Medulla oblongata (tissue), 1 donor: ENCODE measurements around the gene VWA5B2.

Experiments
- DNase-seq: peaks from one replicate; pipeline ENCODE4 v3.0.0-alpha.2; 2015; ENCODE audit errors: extremely low spot score

VWA5B2 gene

DNA sequence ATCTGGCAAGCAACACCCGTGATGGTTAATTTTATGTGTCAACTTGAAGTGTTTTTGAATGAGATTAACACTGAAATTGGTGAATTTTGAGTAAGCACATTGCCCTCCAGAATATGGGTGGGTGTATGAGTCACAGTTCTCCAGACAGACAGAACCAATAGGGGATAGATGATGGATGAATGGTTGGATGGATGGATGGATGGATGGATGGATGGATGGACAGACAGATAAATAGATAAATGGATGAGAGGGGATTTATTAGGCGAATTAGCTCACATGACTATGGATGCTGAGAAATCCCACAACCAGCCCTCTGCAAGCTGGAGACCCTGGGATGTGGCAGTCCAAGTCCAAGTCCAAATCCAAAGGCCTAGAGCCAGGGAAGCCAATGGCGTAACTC is 5.4 kb upstream of the VWA5B2 start:
- no peak for DNase-seq

DNA sequence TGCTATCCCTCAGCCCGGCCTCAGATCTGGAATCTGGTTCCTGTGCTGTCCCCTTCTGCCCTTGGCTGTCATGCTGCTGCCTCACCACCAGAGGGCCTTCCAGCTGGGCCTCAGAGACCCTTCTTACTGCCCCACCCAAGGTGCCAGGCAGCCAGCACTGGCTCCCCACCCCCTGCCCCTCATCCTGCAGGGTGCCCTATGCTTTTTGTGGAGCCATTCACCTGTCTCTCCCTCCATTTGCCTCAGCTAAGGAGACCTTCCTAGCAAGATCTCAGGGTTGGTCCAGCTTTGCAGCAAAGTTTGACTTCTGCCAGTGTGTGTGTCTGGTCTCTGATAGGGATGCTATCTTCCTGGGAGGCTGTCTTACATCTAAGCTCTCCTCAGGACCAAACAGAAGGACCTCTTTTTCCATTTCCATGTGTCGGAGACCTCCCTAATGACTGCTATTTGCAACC is 1.9 kb upstream of the VWA5B2 start:
- DNase-seq = peak; percentile 13

DNA sequence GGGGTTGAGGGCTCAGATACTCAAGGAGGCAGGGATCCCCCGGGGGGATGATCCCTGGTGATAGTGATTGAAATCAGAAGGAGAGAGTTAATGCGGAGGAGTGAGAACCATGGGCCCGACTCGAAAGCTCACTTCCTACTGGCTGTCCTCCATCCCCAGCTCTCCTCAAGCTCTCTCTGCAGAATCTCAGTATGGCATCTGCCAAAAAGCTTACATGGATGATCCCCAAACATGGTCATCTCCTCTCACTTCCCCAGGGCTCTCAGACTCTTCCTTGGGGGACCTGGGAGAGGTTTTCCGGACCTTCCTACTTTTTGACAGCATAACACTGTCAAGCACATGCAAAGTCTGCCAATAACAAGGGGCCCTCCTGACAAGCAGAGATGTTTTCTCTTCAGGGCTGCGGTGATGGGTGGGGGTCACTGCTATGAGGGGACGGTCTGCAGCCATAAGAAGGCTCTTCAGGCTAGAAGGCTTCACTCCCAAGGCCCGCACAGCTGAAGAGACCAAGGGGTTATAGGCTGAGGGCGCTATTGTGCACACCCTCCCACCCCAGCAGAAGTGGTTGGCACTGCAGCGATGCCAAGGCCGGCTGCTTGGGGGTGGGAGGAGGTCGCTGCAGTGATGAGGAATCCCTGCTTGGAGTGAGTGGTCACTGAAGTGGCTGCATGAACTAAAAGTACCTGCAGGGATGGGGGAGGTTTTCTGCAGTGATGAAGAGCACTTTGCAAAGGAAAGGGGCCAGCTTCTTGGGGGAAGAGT is 828 bp upstream of the VWA5B2 start:
- DNase-seq = no peak

DNA sequence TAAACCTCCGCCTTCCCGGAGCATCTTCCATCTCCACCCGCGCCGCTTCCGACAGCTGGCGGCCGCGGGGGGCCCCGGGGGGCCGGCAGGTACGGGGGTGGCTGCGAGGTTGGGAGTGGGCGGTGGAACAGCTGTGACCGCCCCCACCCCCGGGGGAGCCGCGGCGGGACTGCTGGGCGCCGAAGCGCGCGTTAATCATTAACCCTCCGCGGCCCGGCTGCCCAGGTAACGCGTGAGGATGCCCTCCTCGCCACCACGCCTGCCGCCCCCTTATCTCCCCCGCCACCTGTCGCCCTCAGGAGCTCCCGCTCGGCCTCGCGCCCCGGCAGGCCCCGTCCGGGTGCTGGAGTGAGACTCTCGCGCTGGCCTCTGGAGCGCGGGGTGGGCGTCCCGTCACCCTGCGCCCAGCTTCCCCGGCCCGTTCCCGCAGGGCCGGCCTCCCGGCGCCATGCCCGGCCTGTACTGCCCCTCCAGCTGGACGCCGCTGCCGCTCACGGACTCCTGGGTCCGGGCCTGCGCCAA is 757 bp downstream of the VWA5B2 start:
- no peak for DNase-seq

DNA sequence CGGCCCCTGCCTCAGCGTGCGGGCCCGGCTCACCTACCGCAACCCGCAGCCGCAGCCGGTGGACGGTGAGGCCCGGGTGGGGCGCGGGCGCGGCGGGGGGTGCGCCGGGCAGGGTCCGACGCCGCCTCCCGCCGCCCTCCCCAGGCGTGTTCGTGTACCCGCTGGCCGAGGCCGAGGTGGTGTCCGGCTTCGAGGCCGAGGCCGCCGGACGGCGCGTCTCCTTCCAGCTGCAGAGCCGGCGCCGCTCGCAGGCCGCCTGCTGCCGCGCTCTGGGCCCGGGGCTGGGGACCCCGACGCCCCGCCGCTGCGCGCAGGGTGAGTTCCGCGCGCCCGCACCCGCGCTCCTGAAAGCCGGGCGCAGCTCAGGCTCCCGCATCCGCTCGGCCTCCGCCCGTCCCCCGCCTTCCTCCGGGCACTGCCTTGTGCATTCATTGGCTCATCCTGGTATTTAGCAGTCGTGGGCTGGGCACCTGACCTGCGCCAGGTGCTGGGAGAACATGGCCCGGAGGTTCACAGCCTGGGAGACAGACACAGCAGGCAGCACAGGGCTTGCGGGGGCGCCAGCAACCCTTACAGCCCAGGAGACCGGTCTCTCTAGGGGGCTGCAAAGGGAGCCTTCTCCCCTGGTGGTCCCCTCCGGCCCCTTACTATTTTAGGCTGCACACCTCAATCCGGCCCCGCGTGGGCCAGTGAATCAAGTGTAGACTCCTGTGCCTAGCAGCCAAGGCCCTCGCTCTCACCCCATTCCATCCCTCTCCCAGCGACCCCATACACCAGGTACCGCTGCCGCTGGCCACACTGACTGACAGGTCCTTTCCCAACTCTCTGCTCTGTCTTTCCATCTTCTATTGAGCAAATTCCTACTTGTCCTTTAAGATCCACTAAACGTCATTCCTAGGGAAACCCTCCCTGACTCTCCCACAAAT is 1.5 kb downstream of the VWA5B2 start:
- no peak for DNase-seq

DNA sequence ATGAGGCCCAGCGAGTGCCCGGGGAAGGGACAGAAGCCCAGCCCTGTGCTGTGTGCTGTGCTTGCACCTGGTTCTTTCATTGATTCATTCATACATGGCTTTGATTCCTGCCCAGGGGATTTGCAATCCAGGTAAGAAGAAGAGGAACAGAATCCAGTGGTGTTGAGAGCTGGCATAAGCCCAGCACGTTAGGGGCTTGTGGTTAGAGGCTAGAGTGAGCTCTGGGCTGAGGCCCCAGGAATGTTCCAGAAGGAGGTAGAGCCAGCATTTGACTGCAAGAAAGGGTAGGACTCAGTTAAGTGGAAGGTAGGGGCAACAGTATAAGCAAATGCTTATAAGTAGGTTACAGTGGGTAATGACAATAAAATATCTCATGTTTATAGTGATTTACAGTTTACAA is 2.3 kb downstream of the VWA5B2 start:
- DNase-seq = no peak

DNA sequence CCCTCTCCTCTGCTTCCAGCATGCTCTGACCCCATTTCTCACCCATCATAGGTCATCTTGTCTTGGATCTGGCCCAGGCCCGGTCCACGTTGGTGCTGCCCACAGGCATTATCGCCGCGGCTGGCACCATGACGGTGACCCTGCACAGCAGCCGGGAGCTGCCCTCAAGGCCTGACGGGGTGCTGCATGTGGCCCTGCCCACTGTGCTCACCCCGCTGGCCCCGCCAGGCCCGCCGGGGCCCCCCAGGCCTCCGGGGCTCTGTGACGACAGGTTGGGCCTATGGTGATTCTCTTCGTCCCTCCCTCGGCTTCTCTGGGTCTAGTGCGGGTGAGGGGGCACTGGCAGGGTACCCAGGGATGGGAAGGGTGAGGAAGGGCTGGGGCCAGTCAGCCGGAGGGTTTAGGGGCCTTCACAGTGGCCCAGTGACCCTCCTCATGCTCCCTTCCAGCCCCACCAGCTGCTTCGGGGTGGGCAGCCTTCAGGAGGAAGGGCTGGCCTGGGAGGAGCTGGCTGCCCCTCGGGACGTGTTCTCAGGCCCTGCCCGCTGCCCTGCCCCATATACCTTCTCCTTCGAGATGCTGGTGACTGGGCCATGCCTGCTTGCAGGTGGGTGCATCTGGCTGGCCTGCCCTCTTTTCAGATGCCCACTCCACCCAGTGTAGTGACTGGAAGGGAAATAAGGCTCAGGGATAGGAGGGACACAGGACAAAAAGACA is 3.9 kb downstream of the VWA5B2 start:
- no peak for DNase-seq

DNA sequence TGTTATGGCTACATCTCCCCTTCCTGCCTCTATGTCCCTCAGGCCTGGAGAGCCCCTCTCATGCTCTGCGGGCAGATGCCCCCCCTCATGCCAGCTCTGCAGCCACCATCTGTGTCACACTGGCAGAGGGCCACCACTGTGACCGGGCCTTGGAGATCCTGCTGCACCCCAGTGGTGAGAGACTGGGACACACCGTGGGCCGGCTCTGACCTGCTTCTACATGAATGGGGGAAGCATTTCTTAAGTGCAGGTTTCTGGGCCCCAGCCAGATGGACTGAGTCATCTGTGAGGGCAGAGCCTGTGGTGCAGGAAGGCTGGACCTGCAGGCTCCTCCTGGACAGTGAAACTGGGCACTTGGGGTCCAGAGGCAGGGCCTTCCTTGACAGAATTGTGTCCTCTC is 4.8 kb downstream of the VWA5B2 start:
- peak; percentile 40 for DNase-seq

DNA sequence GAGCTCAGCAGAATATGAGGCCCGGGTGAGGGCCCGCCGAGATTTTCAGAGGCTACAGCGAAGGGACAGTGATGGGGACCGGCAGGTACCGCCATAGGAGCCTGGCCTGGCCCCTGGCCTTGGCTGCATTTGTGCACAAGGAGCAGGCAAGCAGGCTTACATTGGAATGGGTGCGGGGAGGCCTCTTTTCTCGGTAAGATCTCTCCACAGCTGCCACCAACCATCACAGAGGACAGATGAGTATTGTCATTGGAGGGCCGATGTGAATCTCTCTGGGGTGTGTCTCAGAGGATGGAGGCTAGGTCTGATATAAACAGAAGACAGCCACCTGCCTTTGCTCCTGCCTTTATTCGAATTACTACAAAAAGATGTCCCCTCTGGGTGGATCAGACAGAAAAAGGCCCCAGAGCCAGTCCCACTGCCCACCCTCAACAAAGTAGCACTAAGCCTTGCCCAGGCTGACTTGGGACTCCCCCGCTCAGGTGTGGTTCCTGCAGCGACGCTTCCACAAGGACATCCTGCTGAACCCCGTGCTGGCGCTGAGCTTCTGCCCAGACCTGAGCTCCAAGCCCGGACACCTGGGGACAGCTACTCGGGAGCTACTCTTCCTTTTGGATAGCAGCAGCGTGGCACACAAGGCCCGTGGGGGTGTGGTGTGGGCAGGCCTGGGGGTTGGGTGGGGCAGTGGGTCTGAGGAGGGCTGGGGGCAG is 5.4 kb downstream of the VWA5B2 start:
- no peak for DNase-seq

DNA sequence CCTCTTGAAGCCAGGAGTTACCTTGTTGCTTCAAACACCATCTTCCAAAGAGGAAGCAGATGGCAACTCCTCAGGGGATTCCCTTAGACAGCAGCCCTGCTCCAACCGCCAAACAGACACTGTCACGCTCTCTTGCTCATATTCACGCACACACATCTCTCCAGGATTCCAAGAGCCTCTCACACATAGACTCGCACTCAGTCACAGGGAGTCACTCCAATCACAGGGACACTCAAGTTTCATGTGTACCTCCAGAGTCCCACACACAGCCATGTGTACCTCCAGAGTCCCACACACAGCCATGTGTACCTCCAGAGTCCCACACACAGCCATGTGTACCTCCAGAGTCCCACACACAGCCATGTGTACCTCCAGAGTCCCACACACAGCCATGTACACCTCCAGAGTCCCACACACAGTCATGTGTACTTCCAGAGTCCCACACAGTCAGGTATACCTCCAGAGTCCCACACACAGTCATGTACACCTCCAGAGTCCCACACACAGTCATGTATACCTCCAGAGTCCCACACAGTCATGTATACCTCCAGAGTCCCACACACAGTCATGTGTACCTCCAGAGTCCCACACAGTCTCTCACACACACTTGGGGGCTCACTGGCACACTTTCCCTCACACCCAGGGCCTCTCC is 6.1 kb downstream of the VWA5B2 start:
- no peak for DNase-seq

DNA sequence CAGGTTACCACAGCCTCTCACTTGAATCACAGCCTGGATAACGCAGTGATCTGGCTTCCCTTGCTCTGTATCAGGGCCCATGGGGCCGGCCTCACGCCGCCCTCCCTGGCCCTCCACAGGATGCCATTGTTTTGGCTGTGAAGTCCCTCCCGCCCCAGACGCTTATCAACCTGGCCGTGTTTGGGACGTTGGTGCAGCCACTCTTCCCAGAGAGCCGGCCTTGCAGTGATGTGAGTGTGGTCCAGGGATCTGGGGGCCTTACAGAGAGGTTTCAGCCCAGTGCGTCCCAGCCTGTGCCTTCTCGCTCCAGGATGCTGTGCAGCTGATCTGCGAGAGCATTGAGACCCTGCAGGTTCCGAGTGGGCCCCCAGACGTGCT is 6.6 kb downstream of the VWA5B2 start:
- no peak for DNase-seq

DNA sequence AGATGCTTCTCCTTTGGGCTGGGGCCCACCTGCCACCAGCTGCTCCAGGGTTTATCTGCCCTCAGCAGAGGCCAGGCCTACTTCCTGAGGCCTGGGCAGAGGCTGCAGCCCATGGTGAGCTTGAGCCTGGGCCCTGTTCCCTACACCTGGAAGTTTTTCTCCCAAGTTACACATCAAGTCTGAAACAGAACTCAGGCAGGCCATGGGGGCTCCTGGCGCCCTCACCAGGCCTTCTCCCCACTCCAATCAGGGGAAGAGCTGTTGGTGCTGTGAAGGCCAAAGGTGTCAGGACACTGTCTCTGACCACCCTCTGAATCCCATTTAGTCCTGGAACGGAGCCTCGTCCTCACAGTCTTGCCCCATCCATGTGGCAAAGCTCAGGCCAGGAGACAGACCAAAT is 7.3 kb downstream of the VWA5B2 start:
- no peak for DNase-seq

DNA sequence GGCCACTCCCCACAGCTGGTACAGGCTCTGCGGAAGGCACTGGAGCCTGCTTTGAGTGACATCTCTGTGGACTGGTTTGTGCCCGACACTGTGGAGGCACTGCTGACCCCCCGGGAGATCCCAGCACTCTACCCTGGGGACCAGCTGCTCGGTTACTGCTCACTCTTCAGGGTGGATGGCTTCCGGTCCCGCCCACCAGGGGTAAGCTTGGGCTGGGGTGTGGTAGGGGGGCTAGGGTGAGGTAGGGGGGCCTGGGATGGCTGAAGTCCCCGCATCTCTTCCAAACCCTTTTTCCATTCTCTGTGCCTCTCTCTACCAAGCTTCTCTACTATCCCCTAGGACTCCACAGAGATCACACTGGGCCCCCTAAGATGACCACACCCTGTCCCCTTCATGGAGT is 7.8 kb downstream of the VWA5B2 start:
- no peak for DNase-seq

DNA sequence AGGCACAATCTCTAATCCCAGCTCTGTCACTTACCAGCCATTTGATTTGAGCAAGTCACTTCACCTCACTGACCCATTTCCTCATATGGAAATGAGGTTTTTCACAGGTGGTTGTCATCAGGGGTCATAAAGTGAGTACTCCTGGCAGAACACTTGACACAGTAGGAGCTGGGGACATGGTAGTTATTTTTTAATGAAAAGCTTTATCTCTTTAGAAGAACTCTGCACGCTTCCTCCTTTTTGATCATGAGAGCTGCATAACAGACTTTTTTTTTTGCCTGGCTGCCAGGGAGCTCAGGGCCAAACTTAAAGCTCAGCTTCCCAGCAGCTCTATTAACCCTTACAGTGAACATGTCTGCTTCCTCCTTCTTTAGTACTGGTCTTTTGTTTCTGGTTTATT is 8.4 kb downstream of the VWA5B2 start:
- no peak for DNase-seq

DNA sequence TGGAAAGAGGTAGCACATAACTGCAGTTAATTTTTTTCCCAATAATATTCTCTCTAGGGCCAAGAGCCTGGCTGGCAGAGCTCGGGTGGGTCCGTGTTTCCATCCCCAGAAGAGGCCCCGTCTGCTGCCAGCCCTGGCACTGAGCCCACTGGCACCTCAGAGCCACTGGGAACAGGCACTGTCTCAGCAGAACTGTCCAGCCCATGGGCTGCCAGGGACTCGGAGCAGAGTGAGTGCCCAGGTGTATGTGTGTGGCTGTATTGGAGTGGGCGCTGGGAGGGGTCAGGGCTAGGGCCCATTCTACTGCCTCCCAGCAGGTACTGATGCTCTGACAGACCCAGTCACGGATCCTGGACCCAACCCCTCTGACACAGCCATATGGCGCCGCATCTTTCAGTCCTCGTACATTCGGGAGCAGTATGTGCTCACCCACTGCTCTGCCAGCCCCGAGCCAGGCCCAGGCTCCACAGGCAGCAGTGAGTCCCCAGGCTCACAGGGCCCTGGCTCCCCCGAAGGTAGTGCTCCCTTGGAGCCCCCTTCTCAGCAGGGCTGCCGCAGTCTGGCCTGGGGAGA is 8.9 kb downstream of the VWA5B2 start:
- DNase-seq = no peak

DNA sequence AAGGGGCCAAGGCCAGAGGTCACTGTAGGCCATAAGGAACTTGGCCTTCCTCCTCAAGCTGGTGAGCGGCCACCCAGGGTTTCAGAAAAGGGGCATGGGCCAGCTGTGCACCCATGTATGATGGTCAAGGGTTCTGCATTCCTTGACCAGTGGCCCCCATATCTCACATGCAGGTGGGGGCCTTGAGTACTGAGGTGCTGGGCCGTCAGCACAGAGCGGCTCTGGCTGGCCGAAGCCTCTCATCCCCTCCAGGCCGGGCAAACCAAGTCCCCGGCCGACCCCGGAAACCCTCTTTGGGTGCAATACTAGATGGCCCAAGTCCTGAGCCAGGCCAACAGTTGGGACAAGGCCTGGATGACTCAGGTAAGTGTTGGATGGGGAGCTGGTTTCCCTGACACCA is 9.8 kb downstream of the VWA5B2 start:
- DNase-seq = no peak

DNA sequence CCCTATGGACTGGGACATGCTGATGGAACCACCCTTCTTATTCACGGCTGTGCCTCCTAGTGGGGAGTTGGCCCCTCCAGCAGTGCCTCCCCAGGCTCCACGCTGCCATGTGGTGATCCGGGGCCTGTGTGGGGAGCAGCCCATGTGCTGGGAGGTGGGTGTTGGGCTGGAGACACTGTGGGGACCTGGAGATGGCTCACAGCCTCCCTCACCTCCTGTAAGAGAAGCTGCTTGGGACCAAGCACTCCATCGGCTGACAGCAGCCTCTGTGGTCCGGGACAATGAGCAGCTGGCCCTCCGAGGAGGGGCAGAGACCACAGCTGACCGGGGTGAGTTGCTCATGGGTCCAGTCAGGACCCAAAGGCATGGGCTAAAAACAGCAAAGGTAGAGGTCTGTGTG is 10.3 kb downstream of the VWA5B2 start:
- DNase-seq = no peak

DNA sequence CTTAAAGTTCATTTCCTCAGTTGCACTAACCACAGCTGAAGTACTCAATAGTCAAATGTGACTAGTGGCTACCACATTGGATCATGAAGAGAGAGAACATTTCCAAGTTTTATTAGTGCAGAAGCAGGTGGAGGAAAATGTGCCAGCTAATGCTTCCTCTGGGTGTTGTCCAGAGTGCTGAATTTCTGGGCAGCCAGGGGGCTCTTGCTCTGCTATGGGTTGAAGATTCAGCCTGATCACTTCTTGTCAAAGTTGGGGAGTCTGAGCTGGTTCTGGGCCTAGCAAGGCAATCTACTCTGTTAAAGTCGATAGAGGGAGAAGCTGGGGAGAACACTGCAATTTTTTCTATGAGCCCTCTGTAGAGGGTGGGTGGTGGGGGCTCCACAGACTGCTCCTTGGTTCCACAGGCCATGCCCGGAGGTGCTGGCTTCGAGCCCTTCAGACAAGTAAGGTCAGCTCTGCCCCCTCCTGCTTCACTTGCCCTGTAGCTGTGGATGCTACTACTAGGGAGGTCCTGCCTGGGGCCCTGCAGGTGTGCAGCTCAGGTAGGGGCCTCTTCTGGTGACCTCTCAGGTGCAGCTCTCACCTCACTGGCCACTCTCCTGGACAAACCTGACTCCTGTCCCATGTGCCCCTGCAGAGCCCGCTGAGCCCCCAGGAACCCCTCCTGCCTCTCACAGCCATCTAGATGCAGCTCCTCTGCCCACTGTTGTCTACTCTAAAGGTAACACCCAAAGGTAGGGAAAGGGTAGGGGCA is 11.2 kb downstream of the VWA5B2 start:
- no peak for DNase-seq

DNA sequence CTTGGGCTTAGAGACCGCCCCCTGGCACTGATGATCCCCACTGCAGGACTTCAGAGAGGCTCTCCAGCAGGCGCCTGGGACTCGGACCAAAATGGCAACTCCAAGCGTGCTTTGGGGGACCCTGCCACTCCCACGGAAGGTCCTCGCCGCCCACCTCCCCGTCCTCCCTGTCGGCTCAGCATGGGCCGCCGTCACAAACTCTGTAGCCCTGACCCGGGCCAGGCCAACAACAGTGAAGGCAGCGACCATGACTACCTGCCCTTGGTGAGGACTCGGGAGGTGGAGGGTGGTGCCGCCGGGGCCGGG is 11.7 kb downstream of the VWA5B2 start:
- DNase-seq = no peak
